Astrocyte of the spinal cord (primary cell): Measurements from ENCODE around the gene CYP2A13.
A peak's percentile ranks its signal among the peaks of the same experiment; 100 is the strongest.
"Not testable (repeated sequence)": the region's sequence is repeated elsewhere in the genome, so short reads cannot be mapped to it uniquely, and the experiment has no call there.

ENCODE experiments used
- DNase-seq: peaks from one replicate; pipeline ENCODE4 v3.0.0; 2011; ENCODE audit warnings: low read depth, low spot score
- H3K4me3 ChIP-seq: 2 replicates; pipeline ENCODE4 v1.5.1; 2011; ENCODE audit warnings: low read depth, mild to moderate bottlenecking, low read length, moderate library complexity
- CTCF ChIP-seq: IDR thresholded peaks from 2 replicates; pipeline ENCODE4 v1.5.1; 2012; ENCODE audit warnings: low read depth, mild to moderate bottlenecking, low read length, inconsistent platforms
- in situ Hi-C: cut with HindIII; loops from 2 replicates; pipeline ENCODE4 v1.10.0; 2017; ENCODE audit warnings: low sequenced_read_pairs

Gene CYP2A13

DNA sequence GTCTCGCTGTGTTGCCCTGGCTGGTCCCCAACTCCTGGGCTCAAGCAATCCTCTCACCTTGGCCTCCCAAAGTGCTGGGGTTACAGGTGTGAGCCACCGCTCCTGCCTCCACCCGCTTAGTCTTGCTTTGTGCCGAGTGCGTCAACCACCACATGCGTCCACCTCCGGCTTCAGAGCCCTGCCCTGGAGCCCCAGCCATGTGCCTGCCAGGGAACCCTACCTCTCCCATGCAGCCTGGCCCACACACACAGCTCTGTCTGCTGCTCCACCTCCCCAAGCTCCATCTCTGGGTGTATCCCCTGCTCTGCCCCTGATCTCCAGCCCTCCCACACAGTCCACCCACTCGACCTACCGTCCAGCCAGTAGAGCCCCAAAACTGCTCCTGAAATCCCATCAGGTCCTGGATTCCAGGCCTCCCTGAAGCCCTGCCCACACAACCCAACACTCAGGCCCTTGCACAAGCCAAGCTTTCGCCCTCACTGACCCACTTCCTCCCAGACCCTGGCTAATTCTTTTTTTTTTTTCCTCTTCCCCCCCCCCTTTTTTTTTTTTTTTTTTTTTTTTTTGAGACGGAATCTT is 35.6 kb downstream of the CYP2A13 start:
- no peak overlapping the region for H3K4me3 ChIP-seq
- in situ Hi-C loops = no loop called here
- no peak for DNase-seq
- TF ChIP-seq CTCF = no peak

- in situ Hi-C loops, DNase-seq, H3K4me3 ChIP-seq: not testable (repeated sequence)
- peak; percentile 59 for TF ChIP-seq CTCF
Observed at GRCh38 chr19:41126765-41127203, 38.5 kb downstream of the CYP2A13 start.

DNA sequence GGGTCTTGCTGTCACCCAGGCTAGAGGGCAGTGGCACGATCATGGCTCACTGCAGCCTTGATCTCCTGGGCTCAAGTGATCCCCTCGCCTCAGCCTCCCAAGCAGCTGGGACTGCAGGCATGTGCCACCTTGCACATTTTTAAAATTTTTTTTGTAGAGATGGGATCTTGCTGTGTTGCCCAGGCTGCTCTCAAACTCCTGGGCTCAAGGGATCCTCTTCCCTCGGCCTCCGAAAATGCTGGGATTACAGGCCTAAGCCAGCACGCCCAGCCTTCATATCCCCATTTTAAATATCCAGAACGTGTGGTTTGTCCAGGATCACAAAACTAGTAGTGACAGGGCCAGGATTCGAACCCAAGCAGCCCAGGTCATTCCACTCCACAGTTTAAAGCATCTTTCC is 39.1 kb downstream of the CYP2A13 start:
- in situ Hi-C loops, H3K4me3 ChIP-seq, DNase-seq: not testable (repeated sequence)

DNA sequence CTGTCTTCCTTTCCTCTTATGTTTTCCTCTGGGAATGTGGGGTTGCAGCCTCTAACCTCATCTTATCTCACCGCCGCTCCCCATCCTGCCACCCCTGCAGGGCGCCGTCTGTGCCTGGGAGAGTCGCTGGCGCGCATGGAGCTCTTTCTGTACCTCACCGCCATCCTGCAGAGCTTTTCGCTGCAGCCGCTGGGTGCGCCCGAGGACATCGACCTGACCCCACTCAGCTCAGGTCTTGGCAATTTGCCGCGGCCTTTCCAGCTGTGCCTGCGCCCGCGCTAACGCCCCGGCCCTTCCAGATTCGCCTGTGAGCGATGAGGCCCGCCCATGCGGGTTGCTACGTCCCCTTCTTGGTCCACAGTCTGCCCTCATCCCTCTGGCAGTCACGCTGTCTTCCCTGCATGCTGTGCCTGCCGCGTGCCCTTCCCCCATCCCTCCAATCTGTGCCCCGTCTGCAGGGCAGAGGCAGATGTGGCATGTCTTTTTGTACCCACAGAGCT is 39.6 kb downstream of the CYP2A13 start:
- peak; percentile 22 for TF ChIP-seq CTCF
- in situ Hi-C loops, H3K4me3 ChIP-seq: not testable (repeated sequence)
- peak; percentile 16 for DNase-seq

- no peak overlapping the region for H3K4me3 ChIP-seq
- no peak for TF ChIP-seq CTCF
- in situ Hi-C loops = no loop called here
- no peak for DNase-seq
Observed at GRCh38 chr19:41128692-41129091, 40.4 kb downstream of the CYP2A13 start.

DNA sequence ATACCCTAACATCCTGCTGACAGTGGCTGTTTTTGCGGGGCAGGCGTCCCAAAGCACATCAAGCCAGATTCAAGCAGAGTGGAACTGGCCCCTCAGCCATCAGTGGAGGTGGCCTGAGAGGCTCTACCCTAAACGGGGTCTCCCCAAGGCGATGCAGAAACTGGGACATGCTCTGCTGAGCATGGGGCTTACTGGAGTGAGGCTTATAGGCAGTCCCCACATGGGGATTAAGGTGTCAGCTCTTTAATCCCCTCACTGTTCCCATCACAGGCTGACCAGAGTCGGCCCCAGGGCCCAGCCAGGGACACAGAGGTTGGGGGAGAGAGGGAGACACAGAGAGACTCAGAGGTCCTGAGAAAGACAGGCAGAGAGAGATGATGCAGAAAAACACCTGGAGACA is 42.9 kb downstream of the CYP2A13 start:
- in situ Hi-C loops = no loop called here
- H3K4me3 ChIP-seq = no peak overlapping the region
- TF ChIP-seq CTCF = no peak
- DNase-seq = no peak

GRCh38 chr19:41133260-41133659 is 45.0 kb downstream of the CYP2A13 start:
- H3K4me3 ChIP-seq = no peak overlapping the region
- TF ChIP-seq CTCF = no peak
- no peak for DNase-seq
- in situ Hi-C loops = no loop called here
